GM23338 (cell line): Measurements from ENCODE around the gene LPP. TPM values are rescaled to one million over a fixed set of nuclear protein-coding genes. Genes with fewer than 3 reads are reported as not detected.

Source experiments
- ATAC-seq: fragments of 200-7000 bp; cut with Tn5 transposase; 3 replicates; pipeline ENCODE4 v1.9.1; 2020
- DNase-seq: peaks from one replicate; pipeline ENCODE4 v3.0.0-alpha.2; 2015; ENCODE audit warnings: low spot score
- H2AFZ ChIP-seq: fragments of 200-600 bp; sonication (generic); 2 replicates; pipeline ENCODE4 v1.8.0; 2016; ENCODE audit warnings: antibody characterized with exemption, mild to moderate bottlenecking, moderate library complexity
- H3F3A ChIP-seq: fragments of 200-600 bp; sonication (generic); replicated peaks from 2 replicates; pipeline ENCODE4 v1.8.0; 2017; ENCODE audit warnings: antibody characterized with exemption, mixed run types, low read depth
- H3K27ac ChIP-seq: fragments of 200-600 bp; sonication (generic); 2 replicates; pipeline ENCODE4 v1.6.1; 2016; ENCODE audit warnings: low read depth
- H3K27me3 ChIP-seq: fragments of 200-600 bp; sonication (generic); 2 replicates; pipeline ENCODE4 v1.8.0; 2016; ENCODE audit warnings: mild to moderate bottlenecking, mixed run types, moderate library complexity; ENCODE audit not compliant: insufficient read depth
- H3K36me3 ChIP-seq: fragments of 200-600 bp; sonication (generic); 2 replicates; pipeline ENCODE4 v1.8.0; 2016; ENCODE audit warnings: mild to moderate bottlenecking; ENCODE audit not compliant: insufficient read depth
- H3K4me1 ChIP-seq: fragments of 200-600 bp; sonication (generic); 2 replicates; pipeline ENCODE4 v1.8.0; 2016; ENCODE audit warnings: mild to moderate bottlenecking, moderate library complexity; ENCODE audit not compliant: insufficient read depth
- H3K4me2 ChIP-seq: fragments of 200-600 bp; sonication (generic); 2 replicates; pipeline ENCODE4 v1.7.1; 2017; ENCODE audit warnings: mixed run types
- H3K4me3 ChIP-seq: fragments of 200-600 bp; sonication (generic); 2 replicates; pipeline ENCODE4 v1.6.1; 2016; ENCODE audit warnings: mixed run types
- H3K79me2 ChIP-seq: fragments of 200-600 bp; sonication (generic); replicated peaks from 2 replicates; pipeline ENCODE4 v1.8.0; 2017; ENCODE audit warnings: mild to moderate bottlenecking; ENCODE audit not compliant: insufficient read depth
- H3K9me2 ChIP-seq: fragments of 200-600 bp; sonication (generic); 2 replicates; pipeline ENCODE4 v1.8.0; 2017; ENCODE audit not compliant: insufficient read depth
- H4K20me1 ChIP-seq: fragments of 200-600 bp; sonication (generic); replicated peaks from 2 replicates; pipeline ENCODE4 v1.8.0; 2017; ENCODE audit warnings: mild to moderate bottlenecking; ENCODE audit not compliant: insufficient read depth
- H3K27ac Mint-ChIP-seq: 2 replicates; pipeline ENCODE4 v1.8.0; 2020; ENCODE audit warnings: inconsistent platforms, mild to moderate bottlenecking, moderate library complexity, mixed read lengths
- H3K27me3 Mint-ChIP-seq: 3 replicates; pipeline ENCODE4 v1.8.0; 2022; ENCODE audit warnings: low read depth, mild to moderate bottlenecking, moderate library complexity, mixed read lengths, inconsistent platforms; ENCODE audit not compliant: insufficient read depth, poor library complexity
- H3K36me3 Mint-ChIP-seq: 3 replicates; pipeline ENCODE4 v1.8.0; 2021; ENCODE audit warnings: low read depth, mild to moderate bottlenecking, inconsistent platforms, moderate library complexity, mixed read lengths
- H3K4me1 Mint-ChIP-seq: 3 replicates; pipeline ENCODE4 v1.8.0; 2020; ENCODE audit warnings: mild to moderate bottlenecking, inconsistent platforms, mixed read lengths
- H3K4me3 Mint-ChIP-seq: 3 replicates; pipeline ENCODE4 v1.8.0; 2021; ENCODE audit warnings: moderate library complexity, mild to moderate bottlenecking, inconsistent platforms, mixed read lengths
- H3K9me3 Mint-ChIP-seq: 3 replicates; pipeline ENCODE4 v1.8.0; 2020; ENCODE audit warnings: moderate library complexity, mild to moderate bottlenecking, inconsistent platforms, mixed read lengths
- CREB1 ChIP-seq: fragments of 250-450 bp; sonication (Bioruptor Pico); IDR thresholded peaks from 2 replicates; pipeline ENCODE4 v1.5.0; 2020; ENCODE audit warnings: low read depth, mild to moderate bottlenecking, moderate library complexity
- ETS1 ChIP-seq: IDR thresholded peaks from 2 replicates; pipeline ENCODE4 v1.6.1; 2016; ENCODE audit warnings: antibody characterized with exemption
- EZH2 ChIP-seq: fragments of 200-600 bp; sonication (generic); IDR thresholded peaks from one replicate; pipeline ENCODE4 v1.8.0; 2017; ENCODE audit warnings: antibody characterized with exemption, mild to moderate bottlenecking, low read depth; ENCODE audit not compliant: unreplicated experiment
- EZH2phosphoT487 ChIP-seq: fragments of 200-600 bp; sonication (generic); IDR thresholded peaks from one replicate; pipeline ENCODE4 v1.8.1; 2018; ENCODE audit warnings: antibody characterized with exemption; ENCODE audit not compliant: unreplicated experiment
- JUNB ChIP-seq: IDR thresholded peaks from one replicate; pipeline ENCODE4 v1.6.1; 2016; ENCODE audit warnings: antibody characterized with exemption; ENCODE audit not compliant: unreplicated experiment
- NANOG ChIP-seq: IDR thresholded peaks from 2 replicates; pipeline ENCODE4 v1.6.1; 2016; ENCODE audit warnings: antibody characterized with exemption, borderline replicate concordance
- POLR2AphosphoS5 ChIP-seq: IDR thresholded peaks from 2 replicates; pipeline ENCODE4 v1.6.1; 2016; ENCODE audit warnings: antibody characterized with exemption, low read depth
- STAT1 ChIP-seq: IDR thresholded peaks from one replicate; pipeline ENCODE4 v1.6.1; 2016; ENCODE audit warnings: antibody characterized with exemption; ENCODE audit not compliant: unreplicated experiment
- ZNF114 ChIP-seq: fragments of 250-450 bp; sonication (Bioruptor Pico); IDR thresholded peaks from 2 replicates; pipeline ENCODE4 v1.5.0; 2020; ENCODE audit warnings: mild to moderate bottlenecking, moderate library complexity
- ZNF331 ChIP-seq: fragments of 250-450 bp; sonication (Bioruptor Pico); IDR thresholded peaks from 2 replicates; pipeline ENCODE4 v1.5.0; 2020; ENCODE audit warnings: low read depth, mild to moderate bottlenecking, moderate library complexity
- polyA plus RNA-seq: library from polyadenylated mRNA; unstranded; fragments of >200 nt; fragmentation: Nextera tagmentation; extraction: Ambion mirVana; gene quantifications from 2 replicates; pipeline ENCODE4 v1.2.1, GENCODE V29; 2016
- total RNA-seq: library from RNA; depleted of rRNA; stranded (reverse); fragments of >200 nt; shearing (Covaris generic); gene quantifications from 2 replicates; pipeline ENCODE4 v1.2.3, GENCODE V29; 2014
- TF ChIP-seq, protein P1 (sequence below): IDR thresholded peaks from one replicate; pipeline ENCODE4 v1.6.1; 2018; ENCODE audit warnings: antibody characterized with exemption; ENCODE audit not compliant: unreplicated experiment
- TF ChIP-seq, protein P2 (sequence below): fragments of 250-450 bp; sonication (Bioruptor Pico); IDR thresholded peaks from 2 replicates; pipeline ENCODE4 v1.5.0; 2020; ENCODE audit warnings: mild to moderate bottlenecking, moderate library complexity

Gene LPP
- total and polyA plus RNA-seq, 2 experiments from 2014 or later, result 23.0 to 35.2 TPM

GRCh38 chr3:188305220-188305619 is 151.3 kb downstream of the LPP start (continued):
- TF ChIP-seq, protein P1, sequence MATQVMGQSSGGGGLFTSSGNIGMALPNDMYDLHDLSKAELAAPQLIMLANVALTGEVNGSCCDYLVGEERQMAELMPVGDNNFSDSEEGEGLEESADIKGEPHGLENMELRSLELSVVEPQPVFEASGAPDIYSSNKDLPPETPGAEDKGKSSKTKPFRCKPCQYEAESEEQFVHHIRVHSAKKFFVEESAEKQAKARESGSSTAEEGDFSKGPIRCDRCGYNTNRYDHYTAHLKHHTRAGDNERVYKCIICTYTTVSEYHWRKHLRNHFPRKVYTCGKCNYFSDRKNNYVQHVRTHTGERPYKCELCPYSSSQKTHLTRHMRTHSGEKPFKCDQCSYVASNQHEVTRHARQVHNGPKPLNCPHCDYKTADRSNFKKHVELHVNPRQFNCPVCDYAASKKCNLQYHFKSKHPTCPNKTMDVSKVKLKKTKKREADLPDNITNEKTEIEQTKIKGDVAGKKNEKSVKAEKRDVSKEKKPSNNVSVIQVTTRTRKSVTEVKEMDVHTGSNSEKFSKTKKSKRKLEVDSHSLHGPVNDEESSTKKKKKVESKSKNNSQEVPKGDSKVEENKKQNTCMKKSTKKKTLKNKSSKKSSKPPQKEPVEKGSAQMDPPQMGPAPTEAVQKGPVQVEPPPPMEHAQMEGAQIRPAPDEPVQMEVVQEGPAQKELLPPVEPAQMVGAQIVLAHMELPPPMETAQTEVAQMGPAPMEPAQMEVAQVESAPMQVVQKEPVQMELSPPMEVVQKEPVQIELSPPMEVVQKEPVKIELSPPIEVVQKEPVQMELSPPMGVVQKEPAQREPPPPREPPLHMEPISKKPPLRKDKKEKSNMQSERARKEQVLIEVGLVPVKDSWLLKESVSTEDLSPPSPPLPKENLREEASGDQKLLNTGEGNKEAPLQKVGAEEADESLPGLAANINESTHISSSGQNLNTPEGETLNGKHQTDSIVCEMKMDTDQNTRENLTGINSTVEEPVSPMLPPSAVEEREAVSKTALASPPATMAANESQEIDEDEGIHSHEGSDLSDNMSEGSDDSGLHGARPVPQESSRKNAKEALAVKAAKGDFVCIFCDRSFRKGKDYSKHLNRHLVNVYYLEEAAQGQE, result no peak
- TF ChIP-seq STAT1 (no peak), POLR2AphosphoS5 (no peak), ZNF331 (no peak), ZNF114 (CRISPR knock-in tag) (no peak), ETS1 (no peak)

- H3K9me3 Mint-ChIP-seq, result no peaks in the 10 kb centered on the region
- H3F3A ChIP-seq, result no peaks in the 10 kb centered on the region
- no peak for DNase-seq
- no peak for ATAC-seq
- H3K27ac Mint-ChIP-seq, result no peak overlapping the region
- H3K4me1 ChIP-seq, result peaks cover 29% of the 10 kb centered on the region
- peaks cover 30% of the 10 kb centered on the region for H3K4me1 Mint-ChIP-seq
- H2AFZ ChIP-seq, result no peak overlapping the region
- no peak overlapping the region for H3K4me3 Mint-ChIP-seq
- no peaks in the 10 kb centered on the region for H3K36me3 ChIP-seq
- H3K36me3 Mint-ChIP-seq, result no peaks in the 10 kb centered on the region
- no peaks in the 10 kb centered on the region for H3K27me3 ChIP-seq
- no peaks in the 10 kb centered on the region for H3K27me3 Mint-ChIP-seq
- no peaks in the 10 kb centered on the region for H3K9me2 ChIP-seq
- H3K4me2 ChIP-seq, result no peak overlapping the region
- no peaks in the 10 kb centered on the region; the same call in none of the 2 replicates for H3K79me2 ChIP-seq
- no peak overlapping the region for H3K4me3 ChIP-seq
- no peaks in the 10 kb centered on the region for H4K20me1 ChIP-seq
- H3K27ac ChIP-seq, result no peak overlapping the region
- no peak for TF ChIP-seq NANOG
- TF ChIP-seq EZH2, result no peak
- TF ChIP-seq, protein P2, sequence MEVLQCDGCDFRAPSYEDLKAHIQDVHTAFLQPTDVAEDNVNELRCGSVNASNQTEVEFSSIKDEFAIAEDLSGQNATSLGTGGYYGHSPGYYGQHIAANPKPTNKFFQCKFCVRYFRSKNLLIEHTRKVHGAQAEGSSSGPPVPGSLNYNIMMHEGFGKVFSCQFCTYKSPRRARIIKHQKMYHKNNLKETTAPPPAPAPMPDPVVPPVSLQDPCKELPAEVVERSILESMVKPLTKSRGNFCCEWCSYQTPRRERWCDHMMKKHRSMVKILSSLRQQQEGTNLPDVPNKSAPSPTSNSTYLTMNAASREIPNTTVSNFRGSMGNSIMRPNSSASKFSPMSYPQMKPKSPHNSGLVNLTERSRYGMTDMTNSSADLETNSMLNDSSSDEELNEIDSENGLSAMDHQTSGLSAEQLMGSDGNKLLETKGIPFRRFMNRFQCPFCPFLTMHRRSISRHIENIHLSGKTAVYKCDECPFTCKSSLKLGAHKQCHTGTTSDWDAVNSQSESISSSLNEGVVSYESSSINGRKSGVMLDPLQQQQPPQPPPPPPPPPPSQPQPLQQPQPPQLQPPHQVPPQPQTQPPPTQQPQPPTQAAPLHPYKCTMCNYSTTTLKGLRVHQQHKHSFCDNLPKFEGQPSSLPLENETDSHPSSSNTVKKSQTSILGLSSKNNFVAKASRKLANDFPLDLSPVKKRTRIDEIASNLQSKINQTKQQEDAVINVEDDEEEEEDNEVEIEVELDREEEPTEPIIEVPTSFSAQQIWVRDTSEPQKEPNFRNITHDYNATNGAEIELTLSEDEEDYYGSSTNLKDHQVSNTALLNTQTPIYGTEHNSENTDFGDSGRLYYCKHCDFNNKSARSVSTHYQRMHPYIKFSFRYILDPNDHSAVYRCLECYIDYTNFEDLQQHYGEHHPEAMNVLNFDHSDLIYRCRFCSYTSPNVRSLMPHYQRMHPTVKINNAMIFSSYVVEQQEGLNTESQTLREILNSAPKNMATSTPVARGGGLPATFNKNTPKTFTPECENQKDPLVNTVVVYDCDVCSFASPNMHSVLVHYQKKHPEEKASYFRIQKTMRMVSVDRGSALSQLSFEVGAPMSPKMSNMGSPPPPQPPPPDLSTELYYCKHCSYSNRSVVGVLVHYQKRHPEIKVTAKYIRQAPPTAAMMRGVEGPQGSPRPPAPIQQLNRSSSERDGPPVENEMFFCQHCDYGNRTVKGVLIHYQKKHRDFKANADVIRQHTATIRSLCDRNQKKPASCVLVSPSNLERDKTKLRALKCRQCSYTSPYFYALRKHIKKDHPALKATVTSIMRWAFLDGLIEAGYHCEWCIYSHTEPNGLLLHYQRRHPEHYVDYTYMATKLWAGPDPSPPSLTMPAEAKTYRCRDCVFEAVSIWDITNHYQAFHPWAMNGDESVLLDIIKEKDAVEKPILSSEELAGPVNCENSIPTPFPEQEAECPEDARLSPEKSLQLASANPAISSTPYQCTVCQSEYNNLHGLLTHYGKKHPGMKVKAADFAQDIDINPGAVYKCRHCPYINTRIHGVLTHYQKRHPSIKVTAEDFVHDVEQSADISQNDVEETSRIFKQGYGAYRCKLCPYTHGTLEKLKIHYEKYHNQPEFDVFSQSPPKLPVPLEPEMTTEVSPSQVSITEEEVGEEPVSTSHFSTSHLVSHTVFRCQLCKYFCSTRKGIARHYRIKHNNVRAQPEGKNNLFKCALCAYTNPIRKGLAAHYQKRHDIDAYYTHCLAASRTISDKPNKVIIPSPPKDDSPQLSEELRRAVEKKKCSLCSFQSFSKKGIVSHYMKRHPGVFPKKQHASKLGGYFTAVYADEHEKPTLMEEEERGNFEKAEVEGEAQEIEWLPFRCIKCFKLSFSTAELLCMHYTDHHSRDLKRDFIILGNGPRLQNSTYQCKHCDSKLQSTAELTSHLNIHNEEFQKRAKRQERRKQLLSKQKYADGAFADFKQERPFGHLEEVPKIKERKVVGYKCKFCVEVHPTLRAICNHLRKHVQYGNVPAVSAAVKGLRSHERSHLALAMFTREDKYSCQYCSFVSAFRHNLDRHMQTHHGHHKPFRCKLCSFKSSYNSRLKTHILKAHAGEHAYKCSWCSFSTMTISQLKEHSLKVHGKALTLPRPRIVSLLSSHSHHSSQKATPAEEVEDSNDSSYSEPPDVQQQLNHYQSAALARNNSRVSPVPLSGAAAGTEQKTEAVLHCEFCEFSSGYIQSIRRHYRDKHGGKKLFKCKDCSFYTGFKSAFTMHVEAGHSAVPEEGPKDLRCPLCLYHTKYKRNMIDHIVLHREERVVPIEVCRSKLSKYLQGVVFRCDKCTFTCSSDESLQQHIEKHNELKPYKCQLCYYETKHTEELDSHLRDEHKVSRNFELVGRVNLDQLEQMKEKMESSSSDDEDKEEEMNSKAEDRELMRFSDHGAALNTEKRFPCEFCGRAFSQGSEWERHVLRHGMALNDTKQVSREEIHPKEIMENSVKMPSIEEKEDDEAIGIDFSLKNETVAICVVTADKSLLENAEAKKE, result no peak
- TF ChIP-seq JUNB, result no peak
- TF ChIP-seq ZNF114 (CRISPR knock-in tag), result no peak
- no peak for TF ChIP-seq CREB1
- no peak for TF ChIP-seq EZH2phosphoT487
- no peak for TF ChIP-seq ZNF331
- no peak for TF ChIP-seq STAT1
- TF ChIP-seq POLR2AphosphoS5, result no peak
- TF ChIP-seq ETS1, result no peak
Measured at GRCh38 chr3:188306435-188307005, 152.6 kb downstream of the LPP start.
